ENCODE data around the gene BATF.

Gene BATF

GRCh38 chr14:75499084-75499875 is 23.0 kb upstream of the BATF start:
- no peak for DNase-seq (ENCODE audit: low read depth, low spot score)

GRCh38 chr14:75501080-75501479 is 21.2 kb upstream of the BATF start:
- DNase-seq (ENCODE audit: low read depth, low spot score): no peak

- DNase-seq (ENCODE audit: low read depth, low spot score): no peak
Observed at GRCh38 chr14:75504411-75504810, 17.9 kb upstream of the BATF start.

- no peak for DNase-seq (ENCODE audit: low read depth, low spot score)
Observed at GRCh38 chr14:75506930-75507329, 15.3 kb upstream of the BATF start.

DNA sequence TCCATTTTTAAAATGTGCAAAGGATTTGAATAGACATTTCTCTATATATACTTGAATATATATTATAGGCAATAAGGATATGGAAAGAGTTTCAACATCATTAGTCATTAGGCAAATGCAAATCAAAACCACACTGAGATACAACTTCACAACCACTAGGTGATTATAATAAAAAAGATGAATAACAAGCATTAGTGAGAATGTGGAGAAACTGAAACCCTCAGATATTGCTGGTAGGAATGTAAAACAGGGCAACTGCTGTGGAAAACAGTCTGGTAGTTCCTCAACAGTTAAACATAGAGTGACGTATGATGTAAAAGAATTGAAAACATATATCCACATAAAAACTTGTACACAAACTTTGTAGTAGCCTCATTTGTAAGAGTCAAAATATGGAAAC is 11.7 kb upstream of the BATF start:
- no peak for DNase-seq (ENCODE audit: low read depth, low spot score)

- no peak for DNase-seq (ENCODE audit: low read depth, low spot score)
Observed at GRCh38 chr14:75511201-75511600, 11.1 kb upstream of the BATF start.

DNA sequence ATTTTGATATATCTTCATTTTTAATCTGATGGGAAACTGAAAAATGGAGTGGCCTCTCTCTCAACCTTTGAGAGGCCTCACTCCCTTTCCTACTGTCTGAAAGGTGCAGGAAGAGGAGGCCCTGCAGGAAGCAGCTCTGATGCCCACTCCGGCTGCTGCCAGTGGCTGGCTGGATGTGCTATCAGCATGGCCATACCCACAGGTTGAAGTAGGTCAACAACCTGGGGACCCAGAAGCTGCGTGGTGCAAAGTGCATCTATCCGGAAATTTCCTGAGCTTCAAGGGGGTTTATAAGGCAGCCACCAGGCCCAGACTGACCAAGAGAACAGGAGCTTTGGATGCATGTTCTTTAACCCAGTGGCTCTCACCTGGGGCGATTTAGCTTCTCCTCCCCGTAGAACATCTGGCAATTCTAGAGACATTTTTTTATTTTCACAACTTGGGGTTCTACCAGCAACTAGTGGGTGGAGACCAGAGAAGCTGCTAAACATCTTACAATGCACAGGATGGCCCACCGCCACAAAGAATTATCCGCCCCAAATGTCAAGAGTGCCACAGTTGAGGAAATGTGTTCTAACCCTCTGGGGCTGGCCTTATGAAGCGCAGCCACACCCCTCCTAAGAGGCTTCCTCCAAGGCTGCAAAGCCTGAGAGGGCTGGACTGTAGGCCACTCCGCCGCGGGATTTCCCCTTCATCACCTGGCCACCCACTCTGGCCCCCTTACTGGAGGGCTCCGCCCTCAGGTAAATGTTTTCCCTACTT is 8.2 kb upstream of the BATF start:
- DNase-seq (ENCODE audit: low read depth, low spot score): no peak

GRCh38 chr14:75514673-75515628 is 7.3 kb upstream of the BATF start:
- no peak for DNase-seq (ENCODE audit: low read depth, low spot score)

GRCh38 chr14:75515629-75515996 is 6.7 kb upstream of the BATF start:
- no peak for DNase-seq (ENCODE audit: low read depth, low spot score)

- DNase-seq (ENCODE audit: low read depth, low spot score): no peak
Observed at GRCh38 chr14:75518625-75519024, 3.6 kb upstream of the BATF start.

GRCh38 chr14:75519394-75519793 is 2.9 kb upstream of the BATF start:
- DNase-seq (ENCODE audit: low read depth, low spot score): no peak

GRCh38 chr14:75519826-75520728 is 2.2 kb upstream of the BATF start:
- DNase-seq (ENCODE audit: low read depth, low spot score): no peak

DNA sequence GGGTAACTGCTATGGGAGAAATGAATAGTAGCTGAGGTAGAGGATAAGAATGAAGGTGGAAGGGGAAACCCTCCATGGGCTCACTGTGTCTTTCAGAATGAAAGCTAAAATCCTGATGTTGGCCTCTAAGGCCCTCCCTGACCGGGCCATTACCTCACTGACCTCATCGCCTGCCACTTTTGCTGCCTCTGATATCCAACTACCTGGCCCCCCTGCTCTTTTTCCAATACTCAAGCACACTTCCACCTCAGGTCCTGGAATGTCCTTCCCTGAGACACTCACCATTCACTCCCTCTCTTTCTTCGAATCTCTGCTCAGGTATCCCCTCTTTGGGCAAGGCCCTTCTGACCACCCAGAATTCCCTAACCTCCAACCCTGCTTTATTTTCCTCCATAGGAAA is 1.4 kb upstream of the BATF start:
- no peak for DNase-seq (ENCODE audit: low read depth, low spot score)

DNA sequence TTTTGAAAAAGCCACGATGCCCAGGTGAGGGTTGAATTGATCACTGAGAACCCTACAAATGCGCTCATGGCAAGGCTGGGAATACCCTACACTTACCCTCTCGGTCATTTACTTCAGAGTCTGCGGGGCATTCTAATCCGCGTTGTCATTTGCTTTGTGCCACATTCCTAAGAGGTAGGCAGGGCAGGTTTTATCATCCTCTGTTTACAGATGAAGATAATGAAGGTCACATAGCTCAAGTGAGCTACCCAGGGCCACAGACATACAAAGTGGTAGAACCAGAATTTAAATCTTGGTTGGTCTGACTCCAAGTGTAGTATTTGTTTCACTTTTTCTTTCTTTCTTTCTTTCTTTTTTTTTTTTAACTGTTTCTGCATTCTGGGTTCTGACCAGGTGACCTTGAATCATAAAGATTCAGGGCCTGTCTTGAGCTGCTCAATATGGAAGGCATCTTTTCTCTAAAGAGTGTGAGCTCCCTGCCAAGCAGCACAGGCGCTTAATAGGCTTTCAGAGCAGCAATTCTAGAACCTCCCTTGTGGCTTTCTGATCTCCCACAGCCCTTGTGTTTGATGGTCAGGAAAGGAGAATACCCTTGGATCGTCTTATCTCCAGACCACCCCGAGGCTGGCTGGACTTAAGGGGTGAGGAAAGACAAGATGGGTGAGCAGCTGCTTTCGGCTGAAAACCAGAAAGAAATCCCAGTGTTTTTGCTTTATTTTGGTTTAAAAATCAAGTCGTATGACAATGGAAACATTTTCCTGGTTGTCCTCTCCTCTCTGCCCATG is 662 bp upstream of the BATF start:
- DNase-seq (ENCODE audit: low read depth, low spot score): no peak

DNA sequence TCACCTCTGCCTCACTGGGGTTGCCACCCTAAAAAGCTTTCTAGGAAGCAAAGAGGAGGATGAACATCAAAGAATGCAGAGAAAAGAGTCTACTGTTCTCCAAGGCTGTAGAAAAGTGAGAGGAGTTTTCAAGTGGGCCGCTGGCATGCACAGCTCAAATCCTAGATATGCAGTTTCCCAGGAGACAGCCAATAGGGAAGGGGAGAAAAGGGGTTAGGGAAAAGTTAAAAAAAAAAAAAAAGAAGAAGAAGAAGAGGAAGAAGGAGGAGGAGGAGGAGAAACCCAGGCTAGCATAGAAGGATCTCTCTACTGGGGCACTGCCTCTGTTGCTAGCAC is 682 bp downstream of the BATF start:
- DNase-seq (ENCODE audit: low read depth, low spot score): no peak

DNA sequence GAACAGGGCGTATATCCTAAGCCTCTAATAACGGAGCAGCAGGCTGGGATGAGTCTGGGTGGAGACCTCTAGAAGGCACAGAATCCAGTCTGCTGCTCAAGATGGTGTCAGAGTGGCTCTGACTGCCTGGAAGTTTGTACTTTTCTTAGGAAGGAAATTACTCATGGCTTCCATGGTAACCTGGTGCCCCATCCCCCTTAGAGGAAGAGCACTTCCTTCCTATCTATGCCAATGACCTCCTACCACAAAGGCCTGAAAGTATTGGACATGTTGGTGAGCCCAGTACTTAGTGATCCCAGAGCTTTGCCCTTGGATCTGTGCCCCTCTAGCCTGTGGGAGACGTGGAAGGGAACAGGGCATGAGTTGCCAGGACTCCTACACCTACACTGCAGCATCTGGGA is 1.5 kb downstream of the BATF start:
- DNase-seq (ENCODE audit: low read depth, low spot score): no peak

DNA sequence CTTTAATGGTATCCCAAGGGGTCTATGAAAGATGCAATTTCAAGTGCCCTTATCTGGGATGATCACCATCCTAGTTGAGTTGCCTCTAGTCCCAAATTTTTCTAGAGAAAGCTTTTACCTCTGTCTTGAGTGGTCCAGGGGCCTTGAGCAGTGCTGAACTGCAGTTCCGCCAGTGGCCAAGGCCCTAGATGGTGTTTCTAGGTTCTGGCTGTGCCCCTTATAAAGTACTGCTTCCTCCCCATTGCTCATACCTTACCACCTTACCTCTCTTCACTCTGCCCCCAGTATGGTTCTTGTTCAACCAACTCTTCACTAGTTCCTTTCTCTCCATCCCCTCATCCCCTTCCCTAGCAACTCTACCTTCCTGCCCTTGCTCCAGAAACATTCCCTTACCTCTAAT is 3.7 kb downstream of the BATF start:
- DNase-seq (ENCODE audit: low read depth, low spot score): no peak

DNA sequence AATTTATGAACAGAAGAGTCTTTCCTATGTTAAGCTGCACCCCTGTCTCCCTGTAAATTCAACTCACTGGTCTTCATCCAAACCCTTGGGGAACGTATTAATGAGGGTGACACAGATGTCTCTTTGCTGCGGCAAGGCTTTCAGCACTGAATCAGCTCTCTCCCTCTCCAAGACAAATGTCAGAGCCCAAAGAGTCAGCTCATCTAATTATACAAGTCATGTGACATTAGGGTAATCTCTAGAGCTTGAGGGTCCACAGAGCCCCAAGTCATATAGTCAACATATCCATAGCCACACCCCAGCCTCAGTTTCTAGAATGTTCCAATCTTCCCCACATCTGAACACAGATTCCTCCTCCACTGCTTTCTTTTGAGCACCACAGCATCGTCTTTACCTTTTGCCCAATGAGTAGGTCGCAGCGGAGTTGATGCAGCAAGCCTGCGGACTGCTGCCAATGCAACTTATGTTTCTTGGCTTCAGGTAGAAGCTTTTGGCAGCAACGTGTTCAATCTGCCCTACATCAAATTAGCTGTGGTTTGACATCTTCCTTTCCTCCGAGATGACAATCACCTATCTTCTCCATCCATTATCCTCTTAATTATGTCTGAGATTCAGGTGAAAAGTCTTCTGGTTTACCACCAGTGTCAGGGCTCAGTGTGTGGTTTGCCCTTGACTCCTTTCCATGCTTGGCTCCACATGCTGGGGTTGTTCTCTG is 5.3 kb downstream of the BATF start:
- DNase-seq (ENCODE audit: low read depth, low spot score): no peak

- DNase-seq (ENCODE audit: low read depth, low spot score): no peak
Observed at GRCh38 chr14:75531256-75531655, 9.0 kb downstream of the BATF start.
